Measurements from ENCODE around the gene ARF6. TPM values are rescaled to one million over a fixed set of nuclear protein-coding genes. Genes with fewer than 3 reads are reported as not detected.

ARF6 gene
- total and polyA plus RNA-seq, 2 experiments from 2014 or later: 22.5 to 27.8 TPM

GRCh38 chr14:49907186-49907585 lies 14.3 kb downstream of the ARF6 start:
- Histone ChIP-seq H3K4me1 (ENCODE audit: low read depth) (no peaks in the 10 kb centered on the region), H3K27me3 (no peaks in the 10 kb centered on the region), H3K4me3 (no peak overlapping the region), H3K9me3 (ENCODE audit: low read depth) (no peaks in the 10 kb centered on the region), H3K27ac (no peak overlapping the region), H3K36me3 (no peaks in the 10 kb centered on the region)
- no peak for DNase-seq (ENCODE audit: low read depth in 1 of 2, low spot score in 1 of 2)
- no peak for TF ChIP-seq CTCF (IDR thresholded peaks at IDR 0.05; ENCODE audit: low read depth, low read length)

GRCh38 chr14:49908433-49908782 lies 15.5 kb downstream of the ARF6 start:
- DNase-seq (ENCODE audit: low read depth in 1 of 2, low spot score in 1 of 2): no peak

GRCh38 chr14:49909016-49909415 lies 16.1 kb downstream of the ARF6 start:
- no peaks in the 10 kb centered on the region for H3K36me3 ChIP-seq
- H3K27me3 ChIP-seq: no peaks in the 10 kb centered on the region
- no peak for TF ChIP-seq CTCF (IDR thresholded peaks at IDR 0.05; ENCODE audit: low read depth, low read length)
- H3K4me1 ChIP-seq (ENCODE audit: low read depth): no peaks in the 10 kb centered on the region
- no peak overlapping the region for H3K4me3 ChIP-seq
- no peaks in the 10 kb centered on the region for H3K9me3 ChIP-seq (ENCODE audit: low read depth)
- H3K27ac ChIP-seq: no peak overlapping the region
- no peak for DNase-seq (ENCODE audit: low read depth in 1 of 2, low spot score in 1 of 2)

More at GRCh38 chr14:49908433-49908782, 15.5 kb downstream of the ARF6 start:
- Histone ChIP-seq H3K27me3 (no peaks in the 10 kb centered on the region), H3K36me3 (no peaks in the 10 kb centered on the region), H3K9me3 (ENCODE audit: low read depth) (no peaks in the 10 kb centered on the region), H3K4me3 (no peak overlapping the region), H3K27ac (no peak overlapping the region), H3K4me1 (ENCODE audit: low read depth) (no peaks in the 10 kb centered on the region)
- no peak for TF ChIP-seq CTCF (IDR thresholded peaks at IDR 0.05; ENCODE audit: low read depth, low read length)

- H3K27ac ChIP-seq: no peak overlapping the region
- no peak for TF ChIP-seq CTCF (IDR thresholded peaks at IDR 0.05; ENCODE audit: low read depth, low read length)
- H3K27me3 ChIP-seq: no peaks in the 10 kb centered on the region
- no peaks in the 10 kb centered on the region for H3K36me3 ChIP-seq
- no peaks in the 10 kb centered on the region for H3K4me1 ChIP-seq (ENCODE audit: low read depth)
- no peak overlapping the region for H3K4me3 ChIP-seq
- no peak for DNase-seq (ENCODE audit: low read depth in 1 of 2, low spot score in 1 of 2)
- no peaks in the 10 kb centered on the region for H3K9me3 ChIP-seq (ENCODE audit: low read depth)
Measured at GRCh38 chr14:49915085-49915484, 22.2 kb downstream of the ARF6 start.

- H3K9me3 ChIP-seq (ENCODE audit: low read depth): no peaks in the 10 kb centered on the region
- no peak for TF ChIP-seq CTCF (IDR thresholded peaks at IDR 0.05; ENCODE audit: low read depth, low read length)
- no peak for DNase-seq (ENCODE audit: low read depth in 1 of 2, low spot score in 1 of 2)
- H3K36me3 ChIP-seq: no peaks in the 10 kb centered on the region
- H3K27ac ChIP-seq: no peak overlapping the region
- no peak overlapping the region for H3K4me3 ChIP-seq
- H3K27me3 ChIP-seq: no peaks in the 10 kb centered on the region
- no peaks in the 10 kb centered on the region for H3K4me1 ChIP-seq (ENCODE audit: low read depth)
Measured at GRCh38 chr14:49918706-49919105, 25.8 kb downstream of the ARF6 start.
